ACHN (cell line): ENCODE results near the gene METTL9.
A peak's percentile ranks its signal among the peaks of the same experiment; 100 is the strongest.
"Not testable (repeated sequence)": the region's sequence is repeated elsewhere in the genome, so short reads cannot be mapped to it uniquely, and the experiment has no call there.

ENCODE experiments used
- DNase-seq: peaks from one replicate; pipeline ENCODE4 v3.0.0-alpha.2; 2015
- in situ Hi-C: cut with HindIII; loops from 2 replicates; pipeline ENCODE4 v1.10.0; 2017; ENCODE audit warnings: low sequenced_read_pairs, low pct_ligation_motif_present, low pct_unique_long_range_greater_than_20kb

Gene METTL9

GRCh38 chr16:21626659-21627277 is 27.4 kb downstream of the METTL9 start:
- in situ Hi-C loops: no loop called here
- DNase-seq: peak; percentile 50

DNA sequence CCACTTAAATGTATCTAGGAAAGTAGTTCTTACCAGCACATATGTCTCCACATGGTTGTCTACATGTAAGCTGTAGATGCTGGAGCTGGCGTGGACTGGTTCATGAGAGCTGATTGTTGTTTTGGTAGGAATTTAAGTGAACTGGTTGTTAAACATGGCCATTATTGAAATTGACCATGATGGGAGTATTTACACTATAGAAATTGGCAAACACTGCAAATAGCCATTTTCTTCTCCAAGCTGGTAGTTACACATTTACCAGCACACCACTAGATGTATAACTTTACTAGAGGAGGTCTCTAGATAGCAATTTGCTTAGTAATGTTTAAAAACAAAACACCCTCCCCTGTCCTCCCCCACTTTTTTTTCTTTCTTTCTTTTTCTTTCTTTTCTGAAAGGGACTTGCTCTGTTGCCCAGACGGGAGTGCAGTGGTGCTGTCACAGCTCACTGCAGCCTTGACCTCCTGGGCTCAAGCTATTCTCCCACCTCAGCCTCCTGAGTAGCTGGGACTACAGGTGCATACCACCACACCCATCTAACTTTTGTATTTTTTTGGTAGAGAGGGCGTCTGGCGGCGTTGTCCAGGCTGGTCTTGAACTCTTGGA is 28.8 kb downstream of the METTL9 start:
- in situ Hi-C loops: no loop called here

GRCh38 chr16:21628772-21629171 is 29.4 kb downstream of the METTL9 start:
- no peak for DNase-seq
- in situ Hi-C loops: no loop called here

More for the DNA sequence above, 28.8 kb downstream of the METTL9 start:
- DNase-seq: peak; percentile 32

DNA sequence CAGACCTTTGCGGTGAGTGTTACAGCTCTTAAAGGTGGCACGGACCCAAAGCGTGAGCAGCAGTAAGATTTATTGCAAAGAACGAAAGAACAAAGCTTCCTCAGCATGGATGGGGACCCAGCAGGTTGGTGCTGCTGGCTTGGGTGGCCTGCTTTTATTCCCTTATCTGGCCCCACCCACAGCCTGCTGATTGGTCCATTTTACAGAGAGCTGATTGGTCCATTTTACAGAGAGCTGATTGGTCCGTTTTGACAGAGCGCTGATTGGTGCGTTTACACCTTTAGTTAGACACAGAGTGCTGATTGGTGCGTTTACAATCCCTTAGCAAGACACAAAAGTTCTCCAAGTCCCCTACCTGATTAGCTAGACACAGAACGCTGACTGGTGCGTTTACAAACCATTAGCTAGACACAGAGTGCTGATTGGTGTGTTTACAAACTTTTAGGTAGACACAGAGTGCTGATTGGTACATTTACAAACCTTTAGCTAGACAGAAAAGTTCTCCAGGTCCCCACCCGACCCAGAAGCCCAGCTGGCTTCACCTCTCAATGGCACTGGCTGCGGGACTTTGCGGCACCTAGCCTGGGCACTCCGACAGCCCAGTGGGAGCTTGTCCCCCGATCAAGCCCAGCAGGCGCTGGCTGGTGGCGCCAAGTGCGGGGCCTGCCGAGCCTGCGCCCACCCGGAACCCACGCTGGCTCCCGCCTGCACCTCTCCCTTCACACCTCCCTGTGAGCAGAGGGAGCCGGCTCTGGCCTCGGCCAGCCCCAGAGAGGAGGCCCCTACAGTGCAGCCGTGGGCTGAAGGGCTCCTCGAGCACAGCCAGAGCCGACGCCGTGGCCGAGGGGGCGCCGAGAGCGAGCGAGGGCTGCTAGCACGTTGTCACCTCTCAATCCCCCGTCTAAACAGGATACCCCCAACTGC is 30.5 kb downstream of the METTL9 start:
- DNase-seq, in situ Hi-C loops: not testable (repeated sequence)

- DNase-seq, in situ Hi-C loops: not testable (repeated sequence)
Observed at GRCh38 chr16:21630866-21631265, 31.5 kb downstream of the METTL9 start.

- DNase-seq, in situ Hi-C loops: not testable (repeated sequence)
Observed at GRCh38 chr16:21631376-21631775, 32.0 kb downstream of the METTL9 start.

DNA sequence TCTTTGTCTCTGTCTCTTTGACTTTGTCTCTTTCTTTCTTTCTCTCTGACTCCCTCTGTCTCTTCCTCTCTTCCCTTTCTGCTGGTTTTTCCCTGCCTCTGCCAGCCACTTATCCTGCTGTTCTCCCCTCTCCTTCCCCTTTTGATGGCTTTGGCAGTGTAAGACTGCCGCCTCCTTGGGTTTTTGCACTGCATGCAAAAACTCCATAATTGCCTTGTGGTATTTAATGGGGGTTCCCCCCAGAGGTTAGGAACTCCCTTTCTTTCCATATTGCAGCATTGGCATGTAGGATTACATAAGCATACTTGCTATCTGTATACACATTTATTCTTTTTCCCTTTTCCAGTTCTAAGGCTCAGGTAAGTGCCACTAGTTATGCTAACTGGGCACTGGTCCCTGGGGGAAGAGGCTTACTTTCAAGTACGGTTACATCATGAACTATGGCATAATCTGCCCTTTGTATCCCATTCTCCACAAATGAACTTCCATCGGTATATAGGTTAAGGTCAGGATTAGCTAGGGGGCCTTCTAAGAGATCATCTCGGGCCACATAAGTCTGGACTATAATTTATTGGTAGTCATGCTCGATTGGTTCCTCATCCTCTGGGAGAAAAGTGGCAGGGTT is 32.7 kb downstream of the METTL9 start:
- in situ Hi-C loops: not testable (repeated sequence)

GRCh38 chr16:21634216-21634615 is 34.8 kb downstream of the METTL9 start:
- in situ Hi-C loops: no loop called here
- DNase-seq: no peak

More for the DNA sequence above, 32.7 kb downstream of the METTL9 start:
- DNase-seq: not testable (repeated sequence)

DNA sequence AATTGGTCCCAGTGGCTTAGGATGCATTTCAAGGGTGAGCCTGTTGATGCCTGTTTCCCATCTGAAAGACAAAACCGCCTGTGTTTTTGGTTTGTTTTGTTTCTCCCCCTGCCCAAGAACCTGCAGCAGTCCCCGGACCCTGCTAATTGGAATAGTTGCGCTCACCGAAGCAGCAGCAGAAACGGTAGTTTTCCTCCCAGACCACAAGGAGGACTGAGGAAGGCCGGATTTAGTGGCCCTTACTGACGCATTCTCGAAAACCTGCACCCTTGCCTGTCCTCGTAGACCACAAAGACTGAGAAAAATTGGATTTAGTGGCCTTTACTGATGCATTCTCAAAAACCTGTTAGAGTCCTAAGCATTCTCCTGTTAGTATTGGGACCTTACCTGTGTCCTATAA is 36.3 kb downstream of the METTL9 start:
- in situ Hi-C loops, DNase-seq: not testable (repeated sequence)

GRCh38 chr16:21637032-21637968 is 37.9 kb downstream of the METTL9 start:
- in situ Hi-C loops: no loop called here
- DNase-seq: no peak

GRCh38 chr16:21638573-21638975 is 39.2 kb downstream of the METTL9 start:
- in situ Hi-C loops: no loop called here
- no peak for DNase-seq

- no peak for DNase-seq
- in situ Hi-C loops: no loop called here
Observed at GRCh38 chr16:21639493-21639892, 40.1 kb downstream of the METTL9 start.

DNA sequence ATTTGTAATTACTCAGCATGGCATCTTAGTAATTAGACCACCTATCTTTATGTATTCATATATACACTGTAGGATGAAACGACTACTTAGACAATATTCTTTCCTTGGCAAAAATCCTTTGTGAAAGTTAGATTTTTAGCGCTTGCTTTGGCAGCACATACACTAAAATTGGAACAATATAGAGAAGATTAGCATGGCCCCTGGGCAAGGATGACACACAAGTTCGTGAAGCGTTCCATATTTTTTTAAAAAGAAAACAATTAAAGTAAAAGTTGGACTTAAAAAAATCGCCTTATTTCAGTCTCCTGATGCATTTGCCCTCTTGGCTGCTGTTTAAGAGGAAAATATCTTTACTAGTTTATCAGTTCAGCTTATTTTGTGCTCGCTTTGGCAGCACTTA is 42.5 kb downstream of the METTL9 start:
- DNase-seq: no peak
- in situ Hi-C loops: no loop called here

GRCh38 chr16:21642861-21643260 is 43.5 kb downstream of the METTL9 start:
- in situ Hi-C loops: no loop called here
- no peak for DNase-seq

GRCh38 chr16:21643785-21644184 is 44.4 kb downstream of the METTL9 start:
- no peak for DNase-seq
- in situ Hi-C loops: no loop called here

GRCh38 chr16:21644674-21645073 is 45.3 kb downstream of the METTL9 start:
- DNase-seq: no peak
- in situ Hi-C loops: no loop called here

DNA sequence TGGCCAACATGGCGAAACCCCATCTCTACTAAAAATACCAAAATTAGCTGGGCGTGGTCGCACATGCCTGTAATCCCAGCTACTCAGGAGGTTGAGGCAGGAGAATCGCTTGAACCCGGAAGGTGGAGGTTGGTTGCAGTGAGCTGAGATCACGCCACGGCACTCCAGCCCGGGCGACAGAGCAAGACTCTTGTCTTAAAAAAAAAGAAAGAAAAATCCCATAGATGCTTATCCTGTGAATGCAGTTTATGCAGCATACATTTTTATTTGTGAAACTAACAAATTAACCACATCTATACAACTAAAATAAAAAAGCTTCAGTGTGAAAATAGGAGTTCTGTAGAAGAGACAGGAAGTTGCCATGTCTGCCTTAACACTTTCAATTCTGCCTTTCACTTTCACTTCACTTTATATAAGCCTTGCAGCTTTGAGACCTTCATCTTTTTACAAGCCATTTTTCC is 45.9 kb downstream of the METTL9 start:
- in situ Hi-C loops: no loop called here
- DNase-seq: peak; percentile 69

DNA sequence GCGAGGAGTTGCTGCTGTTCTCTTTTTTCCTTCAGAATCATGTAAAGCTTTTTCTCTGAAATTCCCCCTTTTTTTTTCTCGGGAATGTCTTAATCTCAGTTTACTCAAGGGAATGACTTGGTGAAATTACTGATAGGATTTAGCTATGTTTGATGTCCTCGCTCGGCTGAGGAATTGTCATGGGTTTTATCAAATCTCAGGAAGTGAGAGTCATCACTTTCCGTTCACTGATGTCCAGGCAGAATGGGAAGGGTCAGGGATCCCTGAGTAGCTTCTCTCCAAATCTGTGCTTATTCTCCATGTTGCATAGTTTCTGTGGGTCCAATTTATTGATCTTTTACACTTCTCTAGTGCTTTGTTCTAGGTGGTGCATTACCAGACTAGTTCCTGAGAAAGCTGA is 46.7 kb downstream of the METTL9 start:
- in situ Hi-C loops: no loop called here
- no peak for DNase-seq
